Trophoblast cell (in vitro differentiated cells and primary cell): ENCODE results near the gene CEP68.
A peak's percentile ranks its signal among the peaks of the same experiment; 100 is the strongest.

Experiments
- DNase-seq, 2 donors: peaks; one replicate each; pipeline ENCODE4 v3.0.0-alpha.2; 2016
- H2AFZ ChIP-seq: 2 replicates; pipeline ENCODE4 v1.6.1; 2013; ENCODE audit warnings: low read length, moderate library complexity, mild to moderate bottlenecking; ENCODE audit not compliant: insufficient read depth, poor library complexity
- H2AK5ac ChIP-seq: 2 replicates; pipeline ENCODE4 v1.6.1; 2013; ENCODE audit warnings: mild to moderate bottlenecking, low read length
- H2BK120ac ChIP-seq: 2 replicates; pipeline ENCODE4 v1.6.1; 2013; ENCODE audit warnings: low read length, mild to moderate bottlenecking, moderate library complexity; ENCODE audit not compliant: insufficient read depth, poor library complexity
- H2BK12ac ChIP-seq: 2 replicates; pipeline ENCODE4 v1.6.1; 2013; ENCODE audit warnings: mild to moderate bottlenecking, low read length, moderate library complexity
- H2BK5ac ChIP-seq: 2 replicates; pipeline ENCODE4 v1.6.1; 2013; ENCODE audit warnings: low read length, low read depth, moderate library complexity, mild to moderate bottlenecking; ENCODE audit not compliant: poor library complexity
- H3K14ac ChIP-seq: 2 replicates; pipeline ENCODE4 v1.6.1; 2013; ENCODE audit warnings: mild to moderate bottlenecking, low read length
- H3K18ac ChIP-seq: 2 replicates; pipeline ENCODE4 v1.6.1; 2013; ENCODE audit warnings: mild to moderate bottlenecking, low read length
- H3K23ac ChIP-seq: 2 replicates; pipeline ENCODE4 v1.6.1; 2013; ENCODE audit warnings: low read length
- H3K27ac ChIP-seq: 2 replicates; pipeline ENCODE4 v1.5.1; 2013; ENCODE audit warnings: low read depth, mild to moderate bottlenecking, inconsistent platforms, low read length, moderate library complexity
- H3K27me3 ChIP-seq: 2 replicates; pipeline ENCODE4 v1.6.1; 2013; ENCODE audit warnings: inconsistent platforms, mild to moderate bottlenecking, low read length, moderate library complexity; ENCODE audit not compliant: insufficient read depth
- H3K36me3 ChIP-seq, 2 experiments: 1 replicate in 1 of 2; 2 replicates in 1 of 2; pipeline ENCODE4 v1.6.1; 2013; ENCODE audit warnings: low read length in 2 of 2, mild to moderate bottlenecking in 2 of 2, moderate library complexity in 1 of 2; ENCODE audit not compliant: insufficient read depth in 2 of 2, control insufficient read depth in 1 of 2
- H3K4ac ChIP-seq: 2 replicates; pipeline ENCODE4 v1.6.1; 2013; ENCODE audit warnings: low read depth, mild to moderate bottlenecking, low read length, moderate library complexity
- H3K4me1 ChIP-seq, 2 experiments: 1 replicate in 1 of 2; 2 replicates in 1 of 2; pipeline ENCODE4 v1.6.1; 2013; ENCODE audit warnings: low read length in 2 of 2, mild to moderate bottlenecking in 2 of 2, moderate library complexity in 1 of 2; ENCODE audit not compliant: insufficient read depth in 2 of 2, control insufficient read depth in 1 of 2
- H3K4me2 ChIP-seq: 2 replicates; pipeline ENCODE4 v1.6.1; 2013; ENCODE audit warnings: inconsistent platforms, mild to moderate bottlenecking, low read length, moderate library complexity
- H3K4me3 ChIP-seq: 2 replicates; pipeline ENCODE4 v1.5.1; 2013; ENCODE audit warnings: mild to moderate bottlenecking, low read depth, low read length, inconsistent platforms
- H3K79me1 ChIP-seq: one replicate; pipeline ENCODE4 v1.6.1; 2013; ENCODE audit warnings: low read length
- H3K79me2 ChIP-seq: 2 replicates; pipeline ENCODE4 v1.6.1; 2013; ENCODE audit warnings: low read length, mild to moderate bottlenecking; ENCODE audit not compliant: control insufficient read depth, insufficient read depth, poor library complexity
- H3K9ac ChIP-seq: 2 replicates; pipeline ENCODE4 v1.6.1; 2013; ENCODE audit warnings: mild to moderate bottlenecking, low read length
- H3K9me3 ChIP-seq: 2 replicates; pipeline ENCODE4 v1.6.1; 2013; ENCODE audit warnings: low read depth, mild to moderate bottlenecking, control low read depth, inconsistent platforms, low read length; ENCODE audit not compliant: insufficient read depth
- H4K12ac ChIP-seq: 2 replicates; pipeline ENCODE4 v1.6.1; 2013; ENCODE audit warnings: low read depth, mild to moderate bottlenecking, low read length, moderate library complexity
- H4K8ac ChIP-seq: 2 replicates; pipeline ENCODE4 v1.6.1; 2013; ENCODE audit warnings: low read depth, mild to moderate bottlenecking, low read length, moderate library complexity
- H4K91ac ChIP-seq: one replicate; pipeline ENCODE4 v1.6.1; 2013; ENCODE audit warnings: low read depth, mild to moderate bottlenecking, low read length, moderate library complexity
- WGBS: extraction: QIAGEN DNeasy Blood & Tissue Kit; methylation state at CpG from one replicate; pipeline ENCODE4 v1.1.7; 2013; ENCODE audit warnings: missing lambda C conversion rate; ENCODE audit not compliant: insufficient read length, insufficient coverage; ENCODE audit errors: extremely low coverage; 5-methylcytosine and 5-hydroxymethylcytosine counted together

CEP68 gene

GRCh38 chr2:65050931-65051330, 5.3 kb upstream of the CEP68 start:
- Histone ChIP-seq H3K36me3 (no peaks in the 10 kb centered on the region), H3K27ac (no peak overlapping the region), H3K4me2 (no peak overlapping the region), H2BK12ac (no peak overlapping the region), H2BK5ac (no peak overlapping the region), H2AK5ac (no peak overlapping the region), H3K4me3 (no peak overlapping the region), H3K18ac (no peak overlapping the region), H3K9me3 (peaks cover 2% of the 10 kb centered on the region), H3K4me1 (peaks cover 0 to 3% of the 10 kb centered on the region in 2 experiments), H2AFZ (no peak overlapping the region), H3K79me2 (no peaks in the 10 kb centered on the region), H3K23ac (no peak overlapping the region), H3K9ac (no peak overlapping the region), H2BK120ac (no peak overlapping the region), H3K27me3 (no peaks in the 10 kb centered on the region), H4K8ac (no peak overlapping the region), H3K14ac (no peak overlapping the region), H3K79me1 (no peaks in the 10 kb centered on the region), H4K91ac (no peak overlapping the region), H4K12ac (no peak overlapping the region), H3K4ac (no peak overlapping the region)
- no CpG with 5 or more reads among the region's 3 CpGs for WGBS
- DNase-seq = no peak

DNA sequence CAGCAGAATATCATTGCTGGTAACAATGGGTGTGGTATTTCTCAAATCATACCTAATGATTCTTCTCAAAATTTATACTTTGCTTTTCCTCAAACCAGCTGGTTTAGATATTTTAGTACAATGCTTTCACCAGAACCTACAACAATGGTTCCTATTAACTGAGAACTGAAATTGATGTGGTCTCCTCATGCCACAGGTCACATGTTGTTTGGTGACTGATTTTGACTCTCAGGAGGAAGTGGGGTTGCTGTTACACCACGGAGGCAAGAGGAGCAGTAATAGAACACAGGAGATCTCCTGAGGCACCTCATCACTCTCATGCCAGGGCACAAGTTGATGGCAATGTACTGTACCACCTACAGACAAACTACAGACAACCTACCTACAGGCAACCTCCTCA, 3.0 kb upstream of the CEP68 start:
- Histone ChIP-seq H3K9me3 (peaks cover 2% of the 10 kb centered on the region), H3K4me2 (no peak overlapping the region), H3K4ac (no peak overlapping the region), H3K18ac (no peak overlapping the region), H3K23ac (peak overlapping the region; percentile 66), H3K27me3 (no peaks in the 10 kb centered on the region), H4K91ac (no peak overlapping the region), H2BK120ac (no peak overlapping the region), H4K8ac (no peak overlapping the region), H2AK5ac (no peak overlapping the region), H3K9ac (peak overlapping the region; percentile 41), H4K12ac (no peak overlapping the region), H2BK12ac (no peak overlapping the region), H3K14ac (no peak overlapping the region), H3K79me1 (peaks cover 3% of the 10 kb centered on the region), H3K4me3 (no peak overlapping the region), H3K79me2 (no peaks in the 10 kb centered on the region), H3K36me3 (no peaks in the 10 kb centered on the region), H2AFZ (no peak overlapping the region), H2BK5ac (no peak overlapping the region), H3K4me1 (peaks cover 0 to 3% of the 10 kb centered on the region in 2 experiments), H3K27ac (no peak overlapping the region)
- DNase-seq = no peak
- WGBS = no CpG with 5 or more reads among the region's 1 CpG

GRCh38 chr2:65054749-65055421, 1.3 kb upstream of the CEP68 start:
- WGBS = no CpG with 5 or more reads among the region's 4 CpGs

DNA sequence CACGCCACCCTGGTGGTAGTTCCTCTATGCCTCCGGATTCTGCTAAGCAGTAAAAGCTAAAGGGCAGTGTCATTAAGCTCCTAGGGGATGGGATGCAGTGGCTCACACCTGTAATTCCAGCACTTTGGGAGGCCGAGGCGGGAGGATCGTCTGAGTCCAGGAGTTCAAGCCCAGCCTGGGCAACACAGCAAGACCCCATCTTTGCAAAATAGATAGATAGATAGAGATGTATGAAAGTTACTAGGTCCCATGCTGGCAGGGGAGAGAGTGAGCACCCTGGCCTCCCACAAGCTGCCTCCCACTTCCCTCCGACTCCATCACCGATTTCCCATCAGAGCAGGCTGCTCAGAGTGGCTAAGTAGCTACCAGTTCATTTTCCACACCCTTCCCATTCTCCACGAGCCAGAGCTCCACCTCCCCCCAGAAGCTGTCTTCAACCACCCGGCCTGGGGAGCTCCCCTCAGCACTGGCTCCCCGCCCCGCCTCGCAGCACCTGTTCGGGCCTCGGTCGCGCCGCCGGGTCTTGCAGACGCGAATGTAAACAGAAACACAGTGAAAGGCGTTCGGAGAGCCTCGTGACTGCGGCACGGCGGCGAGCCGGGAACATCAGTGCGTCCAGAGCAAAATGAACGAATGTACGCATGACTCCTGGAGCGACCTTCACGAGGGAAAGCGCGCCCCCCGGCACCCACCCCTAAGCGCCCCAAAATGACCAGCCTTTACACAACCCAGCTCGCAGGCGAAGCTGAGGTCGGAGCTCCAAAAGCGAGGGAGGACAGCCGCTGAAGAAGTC, 598 bp upstream of the CEP68 start:
- H3K9ac ChIP-seq = no peak overlapping the region
- peaks cover 2% of the 10 kb centered on the region for H3K9me3 ChIP-seq
- H3K4me2 ChIP-seq = peak overlapping the region; percentile 99
- H4K8ac ChIP-seq = peak overlapping the region; percentile 0
- H3K18ac ChIP-seq = no peak overlapping the region
- no peak for DNase-seq
- peak overlapping the region; percentile 21 for H2AFZ ChIP-seq
- no peak overlapping the region for H3K23ac ChIP-seq
- peak overlapping the region; percentile 79 for H3K4me3 ChIP-seq
- no peaks in the 10 kb centered on the region for H3K79me2 ChIP-seq
- H3K27ac ChIP-seq = no peak overlapping the region
- H4K91ac ChIP-seq = no peak overlapping the region
- H3K4ac ChIP-seq = no peak overlapping the region
- peaks cover 3% of the 10 kb centered on the region for H3K79me1 ChIP-seq
- H3K4me1 ChIP-seq = peaks cover 0 to 3% of the 10 kb centered on the region in 2 experiments
- no peak overlapping the region for H2BK12ac ChIP-seq
- H2BK120ac ChIP-seq = no peak overlapping the region
- no peak overlapping the region for H4K12ac ChIP-seq
- WGBS = no CpG with 5 or more reads among the region's 42 CpGs
- no peak overlapping the region for H2AK5ac ChIP-seq
- no peaks in the 10 kb centered on the region for H3K36me3 ChIP-seq
- no peak overlapping the region for H2BK5ac ChIP-seq
- H3K14ac ChIP-seq = no peak overlapping the region
- no peaks in the 10 kb centered on the region for H3K27me3 ChIP-seq

More at GRCh38 chr2:65054749-65055421, 1.3 kb upstream of the CEP68 start:
- no peak overlapping the region for H2BK5ac ChIP-seq
- no peak overlapping the region for H2BK120ac ChIP-seq
- no peak overlapping the region for H2AFZ ChIP-seq
- H3K27ac ChIP-seq = no peak overlapping the region
- peaks cover 0 to 3% of the 10 kb centered on the region in 2 experiments for H3K4me1 ChIP-seq
- H3K4ac ChIP-seq = no peak overlapping the region
- no peak overlapping the region for H4K91ac ChIP-seq
- H2AK5ac ChIP-seq = no peak overlapping the region
- H3K79me2 ChIP-seq = no peaks in the 10 kb centered on the region
- H3K27me3 ChIP-seq = no peaks in the 10 kb centered on the region
- DNase-seq = no peak
- no peaks in the 10 kb centered on the region for H3K36me3 ChIP-seq
- no peak overlapping the region for H4K12ac ChIP-seq
- H4K8ac ChIP-seq = no peak overlapping the region
- no peak overlapping the region for H3K4me3 ChIP-seq
- no peak overlapping the region for H2BK12ac ChIP-seq
- no peak overlapping the region for H3K23ac ChIP-seq
- no peak overlapping the region for H3K18ac ChIP-seq
- no peak overlapping the region for H3K14ac ChIP-seq
- H3K4me2 ChIP-seq = no peak overlapping the region
- no peak overlapping the region for H3K9ac ChIP-seq
- H3K79me1 ChIP-seq = peaks cover 3% of the 10 kb centered on the region
- H3K9me3 ChIP-seq = peaks cover 2% of the 10 kb centered on the region
